Mammary epithelial cell (primary cell): Measurements from ENCODE around the gene PROSER2.

Experiments used
- EZH2 ChIP-seq: IDR thresholded peaks from 2 replicates; pipeline ENCODE4 v1.6.1; 2012; ENCODE audit warnings: low read length, inconsistent platforms, borderline replicate concordance
- TF ChIP-seq, protein P1 (sequence below), 2 donors: IDR thresholded peaks in 1 of 2; conservative IDR thresholded peaks in 1 of 2; 2 replicates each; pipeline ENCODE4 v1.5.1; 2011 to 2012; ENCODE audit warnings: inconsistent platforms in 2 of 2, low read length in 2 of 2, mild to moderate bottlenecking in 2 of 2, control low read depth in 1 of 2, low read depth in 1 of 2; ENCODE audit not compliant: insufficient read depth in 1 of 2; ENCODE audit errors: extremely low read depth in 1 of 2

GRCh38 chr10:11856678-11857077, 33.5 kb downstream of the PROSER2 start:
- TF ChIP-seq, protein P1, sequence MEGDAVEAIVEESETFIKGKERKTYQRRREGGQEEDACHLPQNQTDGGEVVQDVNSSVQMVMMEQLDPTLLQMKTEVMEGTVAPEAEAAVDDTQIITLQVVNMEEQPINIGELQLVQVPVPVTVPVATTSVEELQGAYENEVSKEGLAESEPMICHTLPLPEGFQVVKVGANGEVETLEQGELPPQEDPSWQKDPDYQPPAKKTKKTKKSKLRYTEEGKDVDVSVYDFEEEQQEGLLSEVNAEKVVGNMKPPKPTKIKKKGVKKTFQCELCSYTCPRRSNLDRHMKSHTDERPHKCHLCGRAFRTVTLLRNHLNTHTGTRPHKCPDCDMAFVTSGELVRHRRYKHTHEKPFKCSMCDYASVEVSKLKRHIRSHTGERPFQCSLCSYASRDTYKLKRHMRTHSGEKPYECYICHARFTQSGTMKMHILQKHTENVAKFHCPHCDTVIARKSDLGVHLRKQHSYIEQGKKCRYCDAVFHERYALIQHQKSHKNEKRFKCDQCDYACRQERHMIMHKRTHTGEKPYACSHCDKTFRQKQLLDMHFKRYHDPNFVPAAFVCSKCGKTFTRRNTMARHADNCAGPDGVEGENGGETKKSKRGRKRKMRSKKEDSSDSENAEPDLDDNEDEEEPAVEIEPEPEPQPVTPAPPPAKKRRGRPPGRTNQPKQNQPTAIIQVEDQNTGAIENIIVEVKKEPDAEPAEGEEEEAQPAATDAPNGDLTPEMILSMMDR (conservative IDR thresholded peaks at IDR 0.05 in 1 of 2, IDR thresholded peaks at IDR 0.05 in 1 of 2; ENCODE audit: extremely low read depth in 1 of 2, insufficient read depth in 1 of 2, low read depth in 1 of 2, low read length in 2 of 2), result no peak
- TF ChIP-seq EZH2, result no peak
